CD4-positive, alpha-beta T cell treated with Interleukin-21 for 1 hour (primary cell): Measurements from ENCODE around the gene PCDHGC4.

Source experiments
- DNase-seq: peaks from one replicate; pipeline ENCODE4 v3.0.0-alpha.2; 2020

PCDHGC4 gene

GRCh38 chr5:141532726-141533125 is 47.9 kb downstream of the PCDHGC4 start:
- DNase-seq = no peak

GRCh38 chr5:141533897-141534296 is 49.1 kb downstream of the PCDHGC4 start:
- no peak for DNase-seq

- DNase-seq = no peak
Observed at GRCh38 chr5:141534492-141535213, 49.8 kb downstream of the PCDHGC4 start.
